GM15510 (cell line): ENCODE data around the gene COL6A5.

Experiments
- POLR2A ChIP-seq: IDR thresholded peaks from 3 replicates; pipeline ENCODE4 v1.6.1; 2011; ENCODE audit warnings: borderline replicate concordance; ENCODE audit not compliant: insufficient read length; ENCODE audit errors: extremely low read depth

Gene COL6A5

DNA sequence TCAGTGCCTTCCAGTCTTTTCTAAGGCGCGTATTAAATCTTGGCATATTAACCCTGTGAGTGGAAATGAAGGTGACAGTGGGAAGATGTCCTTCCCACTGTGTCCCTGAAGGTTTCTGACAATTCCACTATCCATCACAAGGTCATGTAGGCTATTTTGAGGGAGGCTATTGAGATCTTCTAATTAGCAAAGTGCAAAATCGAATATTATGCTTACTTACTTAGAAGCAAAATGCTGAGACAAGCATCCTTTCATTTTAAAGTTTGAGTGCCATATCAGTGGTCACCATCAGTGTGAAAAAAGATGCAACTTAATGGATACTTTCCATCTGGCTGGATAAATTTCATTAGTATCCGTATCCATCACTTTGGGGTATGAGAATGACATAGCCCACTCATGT lies 77.6 kb downstream of the COL6A5 start:
- no peak for TF ChIP-seq POLR2A

DNA sequence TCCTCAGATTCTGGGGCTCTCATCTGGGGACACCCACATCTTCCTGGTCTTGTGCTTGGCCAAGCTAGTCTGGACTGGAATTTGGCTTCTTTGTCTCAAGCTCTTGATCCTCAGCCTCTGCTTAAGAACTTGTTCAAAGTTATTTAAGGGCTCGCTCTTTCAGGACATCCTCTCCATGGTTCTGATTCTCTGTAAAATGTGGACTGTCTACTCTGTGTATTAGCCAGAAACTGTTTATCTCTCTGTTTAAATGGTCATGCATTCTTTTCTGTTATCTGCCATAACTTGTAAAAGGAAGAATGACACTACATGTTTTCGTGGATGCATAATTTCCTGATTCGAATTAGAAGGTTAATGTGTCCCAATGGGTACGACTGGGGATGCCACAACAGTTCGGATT lies 79.4 kb downstream of the COL6A5 start:
- TF ChIP-seq POLR2A = no peak

GRCh38 chr3:130425484-130425883 lies 80.0 kb downstream of the COL6A5 start:
- TF ChIP-seq POLR2A = no peak

GRCh38 chr3:130426206-130426605 lies 80.7 kb downstream of the COL6A5 start:
- no peak for TF ChIP-seq POLR2A

GRCh38 chr3:130428871-130429712 lies 83.6 kb downstream of the COL6A5 start:
- TF ChIP-seq POLR2A = no peak

- TF ChIP-seq POLR2A = no peak
Observed at GRCh38 chr3:130429713-130430023, 84.2 kb downstream of the COL6A5 start.

DNA sequence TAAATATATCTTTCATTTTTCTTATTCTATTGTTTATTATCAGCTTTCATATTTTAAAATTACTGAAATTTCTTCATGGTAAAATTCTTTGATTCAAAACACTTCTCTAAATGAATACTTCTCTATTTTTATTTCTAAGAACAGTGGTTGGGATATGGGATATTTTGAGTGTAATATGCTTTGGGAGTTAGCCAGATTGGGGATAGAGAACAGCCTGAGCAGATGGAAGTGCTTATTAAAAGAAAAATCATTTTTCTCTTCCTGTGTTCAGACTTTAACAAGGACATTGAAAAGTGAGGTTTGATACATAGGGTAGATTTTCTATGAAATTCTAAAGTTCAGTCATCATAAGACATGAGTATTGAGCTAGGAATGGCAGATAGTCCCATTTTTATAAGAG lies 84.8 kb downstream of the COL6A5 start:
- TF ChIP-seq POLR2A = no peak

DNA sequence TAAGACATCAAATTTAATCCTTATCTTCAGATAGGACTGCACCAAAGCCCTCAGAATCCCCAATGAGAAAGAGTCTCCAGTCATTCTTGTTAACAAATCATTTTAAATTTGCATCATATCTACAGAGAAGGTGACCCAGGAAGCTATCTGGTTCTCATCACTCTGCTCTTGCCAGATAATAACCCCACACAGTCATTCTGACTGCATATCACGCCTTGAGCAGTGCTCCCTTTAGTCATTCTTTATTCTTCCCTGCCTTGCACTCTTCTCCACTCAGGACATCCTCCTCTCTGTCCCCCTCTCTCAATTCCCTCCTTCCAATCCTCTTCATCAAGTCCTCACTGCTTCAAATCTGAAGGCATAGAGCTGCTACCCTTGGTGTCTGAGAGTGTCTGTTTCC lies 87.8 kb downstream of the COL6A5 start:
- no peak for TF ChIP-seq POLR2A

DNA sequence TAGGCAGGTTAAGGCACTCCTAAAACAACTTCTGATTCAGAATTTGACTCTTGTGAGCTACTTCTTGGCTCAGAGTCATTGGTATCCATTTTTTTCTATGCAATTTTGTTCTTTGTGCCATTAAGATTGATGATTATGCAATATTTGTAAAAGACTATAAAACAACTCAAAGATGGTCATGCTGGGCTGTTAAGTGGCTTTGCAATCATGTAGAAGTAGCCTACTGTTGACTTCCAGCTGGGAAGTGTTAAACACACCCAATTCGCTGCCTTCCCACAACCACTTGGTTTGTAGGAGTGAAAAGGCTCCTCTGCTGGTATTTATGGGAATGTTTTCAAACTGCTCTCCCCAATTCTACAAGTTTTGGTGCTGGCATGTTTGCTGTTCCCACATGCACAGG lies 96.8 kb downstream of the COL6A5 start:
- no peak for TF ChIP-seq POLR2A

DNA sequence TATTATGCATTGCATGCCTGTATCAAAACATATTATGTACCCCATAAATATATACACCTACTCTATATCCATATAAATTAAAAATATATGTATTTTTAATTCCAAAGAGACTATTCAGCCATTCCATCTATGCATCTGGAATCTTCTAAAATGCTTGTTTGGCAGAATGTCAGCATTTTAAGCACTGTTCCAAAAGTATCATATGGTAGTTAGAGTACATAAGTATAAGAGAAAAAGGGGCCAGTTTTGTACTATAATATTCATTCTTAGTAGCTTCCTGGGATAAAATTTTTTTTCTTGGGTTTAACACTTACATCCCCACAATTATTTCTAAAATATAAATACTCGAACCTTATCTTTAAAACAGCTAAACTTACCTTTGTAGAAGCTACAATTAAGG lies 111.1 kb downstream of the COL6A5 start:
- no peak for TF ChIP-seq POLR2A

DNA sequence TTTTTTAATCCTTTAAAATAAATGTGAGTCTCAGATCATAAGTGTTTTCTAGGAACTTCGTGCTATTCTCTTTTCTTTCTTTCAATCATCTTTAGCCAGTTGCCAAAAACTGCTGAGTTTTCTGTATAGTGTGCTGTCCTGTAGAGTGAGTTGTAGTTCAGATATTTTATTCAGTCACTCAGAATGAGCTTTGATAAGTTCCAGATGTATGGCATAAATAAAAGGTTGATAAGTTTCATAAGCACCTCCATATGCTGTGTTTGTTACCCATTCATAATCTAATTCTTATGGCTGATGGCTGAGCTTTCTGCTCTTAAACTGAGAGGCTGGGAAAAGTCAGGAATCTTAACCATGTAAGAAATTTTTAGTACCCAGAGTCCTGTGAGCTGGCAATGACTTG lies 112.2 kb downstream of the COL6A5 start:
- TF ChIP-seq POLR2A = no peak

DNA sequence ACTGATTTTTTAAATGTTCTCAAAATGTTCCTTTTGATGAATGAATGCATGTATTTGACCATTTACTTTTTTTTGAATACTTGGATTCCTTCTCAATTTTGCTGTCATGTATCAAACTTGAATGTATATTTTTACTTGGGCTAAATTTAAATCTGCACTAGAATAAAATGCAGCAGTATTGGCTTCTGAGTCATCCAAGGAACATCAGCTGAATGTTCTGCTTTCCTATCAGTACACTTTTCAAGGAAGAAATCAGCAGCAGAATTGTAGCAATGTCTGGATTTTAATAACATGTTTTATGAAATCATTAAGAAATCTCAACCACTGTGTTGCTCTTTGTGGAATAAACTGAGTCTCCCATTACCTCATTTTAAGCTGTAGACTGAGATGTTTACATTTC lies 114.5 kb downstream of the COL6A5 start:
- TF ChIP-seq POLR2A = no peak

GRCh38 chr3:130462089-130462488 lies 116.6 kb downstream of the COL6A5 start:
- no peak for TF ChIP-seq POLR2A

- TF ChIP-seq POLR2A = no peak
Observed at GRCh38 chr3:130463221-130463620, 117.7 kb downstream of the COL6A5 start.

GRCh38 chr3:130465521-130465920 lies 120.0 kb downstream of the COL6A5 start:
- TF ChIP-seq POLR2A = no peak

DNA sequence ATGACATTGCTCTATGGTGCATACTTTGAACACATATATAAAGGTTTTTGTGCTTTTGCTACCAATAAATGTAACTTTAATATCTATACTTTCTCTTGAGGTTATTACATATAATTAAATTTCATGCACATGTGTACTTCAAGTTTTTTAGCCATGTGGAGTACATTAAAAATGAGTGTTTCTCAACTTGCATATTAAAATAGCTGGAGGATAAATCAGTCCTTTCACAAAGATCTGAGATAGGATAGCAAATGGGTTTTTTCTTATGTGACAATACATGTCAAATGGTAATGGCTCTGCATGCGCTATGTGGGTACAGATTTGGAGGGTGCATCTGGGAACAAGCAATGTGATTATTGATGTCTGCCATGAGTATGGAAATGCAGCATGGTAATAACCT lies 122.8 kb downstream of the COL6A5 start:
- no peak for TF ChIP-seq POLR2A

DNA sequence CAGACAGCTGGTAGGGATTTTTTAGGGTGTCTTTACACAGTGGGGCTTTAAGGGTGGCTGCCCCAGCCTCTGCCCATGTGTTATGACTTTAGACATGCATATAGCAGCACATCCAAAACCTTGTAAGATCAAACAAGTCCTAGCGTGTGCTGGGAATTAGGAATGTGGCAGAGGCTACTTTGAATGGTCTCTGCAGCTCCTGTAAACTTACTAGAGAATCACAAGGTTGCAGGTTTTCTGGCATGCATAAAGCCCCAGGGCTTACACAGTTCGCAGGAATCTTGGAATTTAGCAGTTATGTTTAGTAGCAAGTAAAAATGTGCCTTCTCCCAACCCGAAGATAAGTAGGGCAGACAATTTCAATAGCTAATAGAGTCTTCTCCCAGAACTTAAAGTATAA lies 124.7 kb downstream of the COL6A5 start:
- no peak for TF ChIP-seq POLR2A

GRCh38 chr3:130473416-130473815 lies 127.9 kb downstream of the COL6A5 start:
- no peak for TF ChIP-seq POLR2A

- no peak for TF ChIP-seq POLR2A
Observed at GRCh38 chr3:130480736-130481135, 135.3 kb downstream of the COL6A5 start.
